PC-9 (cell line): ENCODE results near the gene TRIM40. TPM values are rescaled to one million over a fixed set of nuclear protein-coding genes. Genes with fewer than 3 reads are reported as not detected.

ENCODE experiments used
- BruUV-seq: library from RNA; stranded (reverse); fragments of 400-500 nt; replicated peaks from 2 replicates; lab custom pipeline; 2021; lab: Mats Ljungman, UMichigan
- CTCF ChIA-PET: fragments of 300-600 bp; sonication (Branson Sonifier 250); formaldehyde crosslinking; loops from one replicate; lab custom pipeline; 2022; ENCODE audit warnings: antibody characterized with exemption; lab: Charles Lee
- POLR2A ChIA-PET: fragments of 300-600 bp; sonication (Branson Sonifier 250); formaldehyde crosslinking; loops from one replicate; lab custom pipeline; 2022; ENCODE audit warnings: antibody characterized with exemption; ENCODE audit not compliant: unreplicated experiment; lab: Charles Lee
- DNase-seq, 2 experiments: peaks; one replicate each; pipeline versions ENCODE4 v3.0.0 to v3.0.0-alpha.2; 2015 to 2022; ENCODE audit warnings: mixed read lengths in 1 of 2
- H2AFZ ChIP-seq: fragments of 200-600 bp; sonication (generic); 2 replicates; pipeline ENCODE4 v1.8.1; 2017; ENCODE audit warnings: antibody characterized with exemption
- H3F3A ChIP-seq: fragments of 200-600 bp; sonication (generic); 2 replicates; pipeline ENCODE4 v1.8.1; 2017; ENCODE audit warnings: antibody characterized with exemption, mild to moderate bottlenecking, low read depth; ENCODE audit not compliant: insufficient read depth
- H3K27ac ChIP-seq: fragments of 200-600 bp; sonication (generic); 2 replicates; pipeline ENCODE4 v1.6.1; 2016; ENCODE audit warnings: mixed run types
- H3K27me3 ChIP-seq: fragments of 200-600 bp; sonication (generic); 2 replicates; pipeline ENCODE4 v1.6.1; 2016; ENCODE audit warnings: low read depth, mixed run types; ENCODE audit not compliant: insufficient read depth
- H3K36me3 ChIP-seq: fragments of 200-600 bp; sonication (generic); 2 replicates; pipeline ENCODE4 v1.6.1; 2016; ENCODE audit warnings: low read depth, mixed run types
- H3K4me1 ChIP-seq: fragments of 200-600 bp; sonication (generic); replicated peaks from 2 replicates; pipeline ENCODE4 v1.6.1; 2016; ENCODE audit warnings: mixed run types; ENCODE audit not compliant: insufficient read depth
- H3K4me2 ChIP-seq: fragments of 200-600 bp; sonication (generic); 2 replicates; pipeline ENCODE4 v1.6.1; 2017; ENCODE audit warnings: mixed run types
- H3K4me3 ChIP-seq: fragments of 200-600 bp; sonication (generic); 2 replicates; pipeline ENCODE4 v1.6.1; 2016; ENCODE audit warnings: mixed run types
- H3K79me2 ChIP-seq: fragments of 200-600 bp; sonication (generic); 2 replicates; pipeline ENCODE4 v1.6.1; 2017; ENCODE audit warnings: low read depth, mixed run types
- H3K9me2 ChIP-seq: fragments of 200-600 bp; sonication (generic); 2 replicates; pipeline ENCODE4 v1.8.1; 2017; ENCODE audit warnings: mild to moderate bottlenecking; ENCODE audit not compliant: insufficient read depth
- H3K9me3 ChIP-seq: fragments of 200-600 bp; sonication (generic); 2 replicates; pipeline ENCODE4 v1.8.1; 2016; ENCODE audit warnings: low read depth; ENCODE audit not compliant: insufficient read depth
- H4K20me1 ChIP-seq: fragments of 200-600 bp; sonication (generic); 2 replicates; pipeline ENCODE4 v1.8.1; 2017; ENCODE audit not compliant: insufficient read depth
- CTCF ChIP-seq: fragments of 200-600 bp; sonication (generic); conservative IDR thresholded peaks from 2 replicates; pipeline ENCODE4 v1.6.1; 2017; ENCODE audit warnings: mixed run types, antibody characterized with exemption, mild to moderate bottlenecking, moderate library complexity
- EZH2 ChIP-seq: fragments of 200-600 bp; sonication (generic); IDR thresholded peaks from 2 replicates; pipeline ENCODE4 v1.8.0; 2017; ENCODE audit warnings: antibody characterized with exemption, low read depth
- intact Hi-C: fragments of 100-400 bp; cut with micrococcal nuclease; formaldehyde crosslinking; loops from one replicate; pipeline ENCODE4 v1.10.0; 2022; ENCODE audit not compliant: unreplicated experiment
- total RNA-seq: library from RNA; stranded (reverse); gene quantifications from 2 replicates; pipeline ENCODE4 v1.2.3, GENCODE V29; 2021

The TRIM40 gene
- total RNA-seq, 1 experiment from 2014 or later = not detected

GRCh38 chr6:30171677-30172471 is 35.9 kb downstream of the TRIM40 start:
- TF ChIP-seq EZH2 (no peak), CTCF (no peak)
- no peak overlapping the region for H2AFZ ChIP-seq
- no peaks in the 10 kb centered on the region for H3K9me3 ChIP-seq
- no peaks in the 10 kb centered on the region for H3K4me1 ChIP-seq
- no peak overlapping the region for H3K27ac ChIP-seq
- H4K20me1 ChIP-seq = no peaks in the 10 kb centered on the region
- CTCF ChIA-PET = interaction anchor here (0.6 kb wide), 2 partner anchors 39 to 323 kb away, joined by 6 to 8 read pairs; no protein-coding TSS in a partner anchor
- intact Hi-C loops = loop anchor here (10.0 kb wide), 1 partner anchor 157 kb away; no protein-coding TSS in a partner anchor
- no peaks in the 10 kb centered on the region for H3K79me2 ChIP-seq
- POLR2A ChIA-PET = no interaction called here
- H3K4me3 ChIP-seq = no peak overlapping the region
- peaks cover 36% of the 10 kb centered on the region for H3K27me3 ChIP-seq
- H3K4me2 ChIP-seq = no peak overlapping the region
- no peaks in the 10 kb centered on the region for H3K9me2 ChIP-seq
- no TSS peak for BruUV-seq
- H3F3A ChIP-seq = no peaks in the 10 kb centered on the region
- H3K36me3 ChIP-seq = no peaks in the 10 kb centered on the region
- peak in 1 of 2 experiments; percentile 16 for DNase-seq

GRCh38 chr6:30172681-30173080 is 36.7 kb downstream of the TRIM40 start:
- no peak overlapping the region for H3K4me3 ChIP-seq

GRCh38 chr6:30175765-30176164 is 39.8 kb downstream of the TRIM40 start:
- H3K4me1 ChIP-seq = no peaks in the 10 kb centered on the region
- DNase-seq = no peak
- no peak overlapping the region for H3K27ac ChIP-seq
- no peaks in the 10 kb centered on the region for H4K20me1 ChIP-seq
- no peaks in the 10 kb centered on the region for H3K79me2 ChIP-seq
- H3K36me3 ChIP-seq = no peaks in the 10 kb centered on the region
- H3F3A ChIP-seq = no peaks in the 10 kb centered on the region
- H2AFZ ChIP-seq = no peak overlapping the region
- H3K4me3 ChIP-seq = no peak overlapping the region
- H3K9me2 ChIP-seq = no peaks in the 10 kb centered on the region
- H3K27me3 ChIP-seq = peaks cover 44% of the 10 kb centered on the region
- CTCF ChIA-PET = no interaction called here
- no peaks in the 10 kb centered on the region; the same call in 1 of the 2 replicates for H3K9me3 ChIP-seq
- BruUV-seq = no TSS peak
- intact Hi-C loops = loop anchor here (10.0 kb wide), 1 partner anchor 161 kb away; no protein-coding TSS in a partner anchor
- H3K4me2 ChIP-seq = no peak overlapping the region
- POLR2A ChIA-PET = interaction anchor here (0.6 kb wide), 1 partner anchor 501 kb away, joined by 3 read pairs; no protein-coding TSS in a partner anchor
- TF ChIP-seq EZH2 = no peak
- TF ChIP-seq CTCF = no peak

More at GRCh38 chr6:30172681-30173080, 36.7 kb downstream of the TRIM40 start:
- TF ChIP-seq EZH2 (no peak), CTCF (no peak)
- Histone ChIP-seq H3K4me2 (no peak overlapping the region), H4K20me1 (no peaks in the 10 kb centered on the region), H2AFZ (no peak overlapping the region), H3K9me3 (no peaks in the 10 kb centered on the region), H3K9me2 (no peaks in the 10 kb centered on the region), H3K36me3 (no peaks in the 10 kb centered on the region), H3K79me2 (no peaks in the 10 kb centered on the region), H3F3A (no peaks in the 10 kb centered on the region), H3K4me1 (no peaks in the 10 kb centered on the region), H3K27ac (no peak overlapping the region), H3K27me3 (peaks cover 44% of the 10 kb centered on the region)
- ChIA-PET CTCF (no interaction called here), POLR2A (no interaction called here)
- BruUV-seq = no TSS peak
- intact Hi-C loops = loop anchor here (10.0 kb wide), 1 partner anchor 158 kb away; no protein-coding TSS in a partner anchor
- peak in 1 of 2 experiments; percentile 11 for DNase-seq
